Naive thymus-derived CD8-positive, alpha-beta T cell (primary cell): ENCODE results near the gene ANO8. TPM values are rescaled to one million over a fixed set of nuclear protein-coding genes. Genes with fewer than 3 reads are reported as not detected.
A peak's percentile ranks its signal among the peaks of the same experiment; 100 is the strongest.

Experiments used
- ATAC-seq, 2 donors: fragments of 150-1000 bp; cut with Tn5 transposase in 1 of 2; sonication (Bioruptor Pico), chemical (Tn5 transposase) in 1 of 2; 1 replicate in 1 of 2; 2 replicates in 1 of 2; pipeline ENCODE4 v1.10.0; 2021; ENCODE audit warnings: mild to moderate bottlenecking in 2 of 2, moderate library complexity in 2 of 2
- POLR2A ChIA-PET: fragments of 350-600 bp; sonication (Branson Sonifier 250); formaldehyde crosslinking; loops from one replicate; lab custom pipeline; 2021; ENCODE audit warnings: antibody characterized with exemption; lab: Charles Lee
- DNase-seq, 10 donors: peaks; one replicate each; pipeline versions ENCODE4 v3.0.0 to v3.0.0-alpha.2; 2020 to 2022
- H3K27ac Mint-ChIP-seq, 10 donors: one replicate each; pipeline ENCODE4 v1.8.0; 2020 to 2022; ENCODE audit warnings: mild to moderate bottlenecking in 10 of 10, mixed read lengths in 10 of 10, moderate library complexity in 4 of 10, inconsistent platforms in 1 of 10
- H3K27me3 Mint-ChIP-seq, 5 donors: one replicate each; pipeline ENCODE4 v1.8.0; 2021 to 2022; ENCODE audit warnings: mixed read lengths in 5 of 5
- H3K36me3 Mint-ChIP-seq, 3 donors: one replicate each; pipeline ENCODE4 v1.8.0; 2020 to 2022; ENCODE audit warnings: mixed read lengths in 3 of 3, mild to moderate bottlenecking in 2 of 3, inconsistent platforms in 1 of 3
- H3K4me1 Mint-ChIP-seq, 4 donors: one replicate each; pipeline ENCODE4 v1.8.0; 2021 to 2022; ENCODE audit warnings: mixed read lengths in 4 of 4
- H3K4me3 Mint-ChIP-seq, 10 donors: one replicate each; pipeline ENCODE4 v1.8.0; 2020 to 2022; ENCODE audit warnings: mild to moderate bottlenecking in 10 of 10, mixed read lengths in 10 of 10, moderate library complexity in 6 of 10, inconsistent platforms in 1 of 10
- H3K9me3 Mint-ChIP-seq, 9 donors: one replicate each; pipeline ENCODE4 v1.8.0; 2020 to 2022; ENCODE audit warnings: mixed read lengths in 9 of 9, mild to moderate bottlenecking in 3 of 9, inconsistent platforms in 1 of 9, moderate library complexity in 1 of 9
- polyA plus RNA-seq, 3 donors: library from polyadenylated mRNA; unstranded; fragments of 300-500 nt; fragmentation: Illumina TruSeq; gene quantifications; one replicate each; pipeline ENCODE4 v1.2.3, GENCODE V29; 2021
- total RNA-seq, 8 experiments: library from RNA in 2 of 8; stranded (reverse) in 2 of 8; gene quantifications; one replicate each; pipeline ENCODE4 v1.2.3 and lab custom pipeline; 2021 to 2026

Gene ANO8
- total and polyA plus RNA-seq, 5 experiments from 2014 or later, result 0.08 to 18.4 (median 0.29) TPM

DNA sequence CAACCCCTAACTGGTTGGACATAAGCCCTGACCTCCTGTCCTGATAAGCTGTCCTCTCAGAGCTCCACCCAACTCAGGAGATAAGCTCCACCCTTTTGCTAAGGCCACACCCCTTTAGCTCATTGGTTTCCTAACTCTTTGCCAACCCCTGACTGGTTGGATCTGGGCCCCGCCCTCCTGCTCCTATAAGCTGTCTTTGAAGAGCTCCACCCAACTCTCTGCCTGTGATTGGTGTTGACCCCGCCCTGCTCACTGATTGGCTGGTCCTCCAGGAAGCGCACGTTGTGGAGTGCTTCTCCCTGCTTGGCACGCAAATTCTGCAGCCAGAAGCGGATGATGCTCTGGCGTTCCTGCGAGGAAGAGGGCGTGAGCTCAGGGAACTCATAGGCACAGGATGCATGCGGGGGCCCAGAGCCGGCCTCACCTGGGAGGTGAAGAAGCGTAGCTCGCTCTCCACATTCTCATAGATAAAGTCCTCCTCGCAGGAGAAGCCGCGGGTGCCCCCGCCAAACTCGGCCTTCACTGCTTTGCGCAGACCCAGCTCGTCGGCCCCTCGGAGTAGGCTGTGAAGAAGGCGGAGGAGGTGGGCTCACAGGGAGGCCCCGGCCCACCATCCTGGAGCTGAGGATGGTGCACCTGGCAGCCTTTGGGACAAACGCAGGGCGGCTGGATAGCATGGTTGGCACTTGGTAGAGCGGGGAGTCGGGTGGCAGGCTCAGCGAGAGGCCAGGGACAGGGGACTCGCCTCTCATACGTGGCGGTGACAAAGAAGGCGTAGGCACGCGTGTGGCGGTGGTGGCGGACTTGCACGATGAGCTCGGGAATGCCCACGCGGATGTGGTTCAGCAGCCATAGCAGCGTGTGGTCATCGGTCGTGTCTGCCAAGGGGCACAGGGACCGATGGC is 1.7 kb downstream of the ANO8 start:
- Mint-ChIP-seq H3K9me3 (no peaks in the 10 kb centered on the region), H3K36me3 (no peaks in the 10 kb centered on the region), H3K4me3 (peak overlapping the region in 8 of 10 donors; percentile 31 to 70 (median 62)), H3K4me1 (peaks cover 14 to 55% (median 46%) of the 10 kb centered on the region in 4 donors), H3K27me3 (no peaks in the 10 kb centered on the region), H3K27ac (peak overlapping the region in 3 of 10 donors; percentile 3 to 72 (median 6))
- no peak for ATAC-seq
- POLR2A ChIA-PET, result interaction anchor here (0.6 to 4.6 kb wide), 10 partner anchors 8 to 107 kb away, joined by 3 to 36 read pairs (median 4); partner anchors contain the start of genes BABAM1, DDA1, MRPL34 and OCEL1
- DNase-seq, result peak in 4 of 10 donors; percentile 24 to 40 (median 30)

DNA sequence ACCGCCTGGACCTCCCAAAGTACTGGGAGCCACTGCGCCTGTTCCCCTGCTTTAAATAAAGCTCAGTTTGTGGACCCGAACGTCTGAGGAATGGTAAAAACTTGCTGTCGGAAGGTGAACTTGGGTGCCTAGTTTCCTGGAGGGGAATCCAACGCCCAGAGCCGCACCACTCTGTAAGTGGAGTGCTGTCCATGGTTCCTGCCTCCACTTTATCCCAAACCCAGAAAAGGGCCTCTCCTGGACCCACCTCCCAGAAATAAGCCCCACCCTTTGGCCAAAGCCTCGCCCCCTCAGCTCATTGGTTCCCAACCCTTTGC is 2.3 kb downstream of the ANO8 start:
- H3K4me1 Mint-ChIP-seq, result peaks cover 14 to 54% (median 41%) of the 10 kb centered on the region in 4 donors
- ATAC-seq (no peak), DNase-seq (no peak)
- H3K36me3 Mint-ChIP-seq, result no peaks in the 10 kb centered on the region
- peak overlapping the region in 5 of 10 donors; percentile 10 to 70 (median 19) for H3K4me3 Mint-ChIP-seq
- H3K9me3 Mint-ChIP-seq, result no peaks in the 10 kb centered on the region
- no peaks in the 10 kb centered on the region for H3K27me3 Mint-ChIP-seq
- POLR2A ChIA-PET, result interaction anchor here (1.2 to 4.6 kb wide), 3 partner anchors 11 to 27 kb away, joined by 3 to 36 read pairs (median 4); partner anchors contain the start of genes DDA1 and MRPL34
- H3K27ac Mint-ChIP-seq, result peak overlapping the region in 1 of 10 donors; percentile 37

DNA sequence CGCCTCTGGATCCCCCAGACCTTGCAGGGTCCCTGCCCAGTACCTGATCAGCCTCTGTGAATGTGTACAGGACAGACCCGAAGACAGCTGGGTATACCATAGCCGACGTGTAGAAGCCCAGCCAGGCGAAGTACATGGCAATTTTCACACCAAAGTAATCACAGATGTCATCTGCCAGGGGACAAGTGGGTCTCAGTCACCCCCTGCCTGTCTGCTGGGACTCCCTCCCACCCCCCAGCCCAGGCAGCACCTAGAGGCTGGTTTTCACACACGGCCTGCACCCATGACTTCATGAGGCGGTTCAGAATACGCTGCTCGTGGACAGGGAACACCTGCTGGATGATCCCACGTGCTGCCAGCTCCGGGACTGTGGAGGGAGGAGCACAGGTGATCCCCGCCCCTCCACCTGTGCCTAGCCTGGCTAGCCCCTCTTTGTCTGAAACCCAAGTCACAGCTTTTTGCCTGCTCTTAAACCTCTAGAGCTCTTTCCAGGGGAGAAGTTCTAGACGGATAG is 3.6 kb downstream of the ANO8 start:
- POLR2A ChIA-PET, result interaction anchor here (1.3 kb wide), 1 partner anchor 37 kb away, joined by 3 read pairs; no protein-coding TSS in a partner anchor
- Mint-ChIP-seq H3K27me3 (no peaks in the 10 kb centered on the region), H3K36me3 (no peaks in the 10 kb centered on the region), H3K4me3 (peak overlapping the region in 4 of 10 donors; percentile 37 to 78 (median 68)), H3K4me1 (peaks cover 11 to 50% (median 32%) of the 10 kb centered on the region in 4 donors), H3K9me3 (no peaks in the 10 kb centered on the region), H3K27ac (peak overlapping the region in 2 of 10 donors; percentile 22 to 60)
- no peak for ATAC-seq
- no peak for DNase-seq

DNA sequence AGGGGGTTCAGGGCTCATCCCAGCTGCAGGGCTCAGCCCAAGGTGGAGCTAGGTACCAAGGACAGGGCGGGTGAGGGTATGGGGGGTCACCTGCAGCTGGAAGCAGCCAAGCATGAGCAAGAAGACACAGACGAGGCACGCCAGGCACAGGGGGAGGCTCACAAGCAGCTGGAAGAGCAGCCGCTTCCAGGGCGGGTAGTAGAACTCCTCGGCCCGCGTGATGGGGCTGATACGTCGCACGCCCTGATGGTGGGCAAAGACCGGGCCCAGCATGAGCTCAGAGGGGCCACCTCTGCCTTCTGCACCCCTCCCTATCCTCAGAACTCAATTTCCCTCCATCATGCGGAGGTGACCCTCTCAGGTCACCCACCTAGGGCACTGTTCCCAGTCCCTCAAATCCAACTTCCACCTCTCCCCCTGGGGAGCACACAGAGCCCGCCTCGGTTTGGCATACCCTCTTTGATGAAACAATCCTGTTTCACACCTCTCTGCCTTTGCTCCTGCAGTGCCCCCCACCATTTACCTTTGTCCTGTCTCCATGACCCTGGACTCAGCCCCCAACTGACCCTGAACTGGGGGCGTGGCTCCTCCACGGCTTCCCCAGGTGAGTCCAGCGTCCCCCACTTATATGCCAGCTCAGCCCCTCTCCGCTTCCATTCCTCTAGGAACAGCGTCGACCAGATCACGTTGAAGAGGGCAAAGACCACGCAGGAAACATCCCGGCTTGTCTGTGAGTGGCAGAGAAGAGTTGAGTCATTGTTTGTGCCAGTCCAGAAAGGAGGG is 4.2 kb downstream of the ANO8 start:
- Mint-ChIP-seq H3K27ac (peak overlapping the region in 4 of 10 donors; percentile 60 to 74 (median 70)), H3K4me1 (peaks cover 11 to 44% (median 30%) of the 10 kb centered on the region in 4 donors), H3K36me3 (no peaks in the 10 kb centered on the region), H3K27me3 (no peaks in the 10 kb centered on the region), H3K4me3 (peak overlapping the region in 9 of 10 donors; percentile 37 to 81 (median 58)), H3K9me3 (no peaks in the 10 kb centered on the region)
- DNase-seq (no peak), ATAC-seq (no peak)
- POLR2A ChIA-PET, result interaction anchor here (0.7 to 2.3 kb wide), 5 partner anchors 10 to 38 kb away, joined by 3 to 12 read pairs (median 3); partner anchors contain the start of genes ABHD8 and DDA1

DNA sequence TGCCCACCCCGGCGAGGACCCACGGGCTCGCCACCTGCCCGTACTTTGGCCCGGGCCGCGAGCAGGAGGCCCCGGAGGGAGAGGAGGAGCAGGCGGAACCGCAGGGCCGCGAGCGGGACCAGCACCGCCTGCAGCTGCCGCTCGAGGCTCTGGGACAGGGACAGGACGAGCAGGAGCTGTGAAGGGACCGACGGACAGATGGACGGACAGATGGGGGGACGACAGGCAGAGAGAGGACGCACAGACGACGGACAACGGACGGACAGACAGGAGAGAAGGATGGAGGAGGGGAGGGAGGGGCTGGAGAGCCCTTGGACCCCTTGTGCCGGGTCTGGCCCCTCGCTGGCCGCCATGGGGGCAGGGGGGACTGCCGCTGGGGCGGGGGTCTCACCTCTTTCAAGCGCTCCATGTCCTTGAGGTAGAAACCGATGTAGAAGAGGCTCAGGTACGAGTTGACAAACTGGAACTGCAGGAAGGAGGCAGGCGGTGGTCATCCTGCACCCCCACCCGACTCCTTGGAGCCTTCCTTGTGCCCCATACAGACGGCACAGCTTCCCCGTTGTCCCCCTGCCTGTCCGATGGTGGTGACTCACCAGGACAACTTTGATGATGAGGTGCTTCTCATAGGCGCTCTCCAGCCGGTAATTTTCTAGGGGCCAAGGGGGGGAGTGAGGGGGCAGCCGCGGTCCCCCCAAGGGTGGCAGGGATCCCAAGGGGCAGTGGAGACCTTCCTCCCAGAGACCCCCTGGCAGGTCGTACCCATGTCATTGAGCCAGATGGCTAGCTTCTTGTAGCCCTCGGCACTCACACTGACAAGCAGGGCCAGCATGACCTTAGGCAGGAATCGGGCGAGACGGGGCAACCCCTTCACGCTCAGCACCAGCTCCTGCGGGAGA is 5.0 kb downstream of the ANO8 start:
- no peaks in the 10 kb centered on the region for H3K27me3 Mint-ChIP-seq
- peak overlapping the region in 6 of 10 donors; percentile 11 to 66 (median 52) for H3K27ac Mint-ChIP-seq
- H3K36me3 Mint-ChIP-seq, result no peaks in the 10 kb centered on the region
- peaks cover 9 to 37% (median 22%) of the 10 kb centered on the region in 4 donors for H3K4me1 Mint-ChIP-seq
- no peak for ATAC-seq
- POLR2A ChIA-PET, result interaction anchor here (0.7 to 2.9 kb wide), 9 partner anchors 9 to 255 kb away, joined by 3 to 12 read pairs (median 3); partner anchors contain the start of genes ABHD8, DDA1 and HAUS8
- DNase-seq, result no peak
- peak overlapping the region; percentile 50 to 81 (median 68) for H3K4me3 Mint-ChIP-seq
- H3K9me3 Mint-ChIP-seq, result no peaks in the 10 kb centered on the region

DNA sequence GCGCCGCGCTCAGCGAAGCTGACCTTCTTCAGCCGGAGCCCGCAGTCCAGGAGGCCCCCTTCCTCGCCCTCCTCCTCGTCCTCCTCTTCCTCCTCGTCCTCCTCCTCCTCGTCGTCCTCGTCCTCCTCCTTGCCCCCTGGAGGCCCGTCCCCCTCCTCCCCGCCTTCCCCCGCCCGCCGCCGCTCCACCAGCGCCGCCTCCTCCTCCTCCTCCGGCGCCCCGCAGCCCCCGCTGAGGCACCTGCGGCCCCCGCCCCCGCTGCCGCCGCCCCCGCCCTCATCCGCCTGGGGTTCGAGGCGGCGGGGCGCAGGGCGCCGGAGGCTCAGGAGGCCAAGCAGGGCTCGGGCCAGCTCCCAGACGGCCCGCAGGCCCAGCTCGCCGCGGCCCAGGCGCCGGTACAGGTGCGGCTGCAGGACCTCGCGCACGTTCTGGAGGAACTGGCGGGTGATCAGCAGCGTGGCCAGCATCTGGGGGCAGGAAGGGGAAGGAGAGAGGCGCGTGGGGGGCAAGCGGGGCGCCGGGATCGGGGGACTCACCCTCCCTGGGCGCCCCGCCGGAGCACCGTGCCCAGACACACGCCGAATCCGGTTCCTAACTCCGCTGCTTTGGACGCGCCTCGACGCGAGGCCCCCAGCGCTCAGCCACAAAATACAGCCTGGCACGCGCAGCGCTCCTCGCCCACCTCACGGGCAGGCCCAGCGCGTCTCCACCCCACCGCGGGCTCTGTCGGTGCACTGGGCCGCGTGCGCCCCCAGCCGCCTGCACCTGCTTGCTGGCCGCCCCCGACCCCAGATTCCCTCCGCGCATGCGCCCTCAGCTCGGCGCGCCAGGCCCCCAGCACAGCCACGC is 5.9 kb downstream of the ANO8 start:
- H3K27ac Mint-ChIP-seq, result peak overlapping the region in 4 of 10 donors; percentile 27 to 67 (median 51)
- no peaks in the 10 kb centered on the region for H3K9me3 Mint-ChIP-seq
- POLR2A ChIA-PET, result interaction anchor here (0.6 to 3.2 kb wide), 10 partner anchors 19 to 254 kb away, joined by 3 to 19 read pairs (median 4); partner anchors contain the start of genes ABHD8, DDA1, HAUS8 and PGLS

DNA sequence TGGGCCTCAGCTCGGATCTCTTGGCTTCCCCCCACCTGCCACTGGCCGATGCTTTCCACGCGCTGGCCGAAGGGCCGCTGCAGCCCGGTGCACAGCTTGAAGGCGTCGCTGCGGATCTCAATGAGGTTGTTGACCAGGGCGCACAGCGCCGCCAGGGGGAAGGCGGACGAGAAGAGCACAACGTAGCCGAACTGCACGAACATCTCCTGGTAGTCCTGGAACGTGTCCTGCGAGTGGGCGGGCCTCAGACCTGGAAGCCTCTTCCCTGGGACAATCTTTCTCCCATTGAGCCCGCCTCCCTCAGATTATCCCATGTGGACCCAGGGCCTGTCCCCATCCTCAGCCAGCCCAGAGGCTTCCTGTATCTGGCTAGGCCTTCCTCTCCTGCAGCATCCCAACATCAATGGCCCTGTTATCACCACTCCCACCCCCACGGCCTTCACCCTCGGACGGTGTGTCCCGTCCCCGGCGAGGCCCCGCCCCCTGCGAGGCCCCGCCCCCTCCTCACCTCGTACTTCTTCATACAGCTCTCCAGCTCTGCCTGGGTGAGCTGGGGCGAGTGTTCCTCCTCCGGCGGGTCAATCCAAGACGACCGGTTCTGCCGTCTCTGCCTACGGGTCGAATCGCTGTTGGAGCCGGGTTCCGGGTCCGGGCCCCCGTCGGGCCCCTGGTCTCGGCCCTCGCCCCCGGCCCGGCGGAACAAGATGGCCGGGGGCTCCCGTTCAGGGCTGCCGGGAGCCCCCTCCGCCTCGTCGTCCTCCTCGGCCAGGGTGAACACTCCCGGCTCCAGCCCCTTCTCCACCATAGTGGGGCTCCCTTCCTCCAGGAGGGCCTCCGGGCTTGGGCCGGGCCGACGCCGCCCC is 6.8 kb downstream of the ANO8 start:
- no peaks in the 10 kb centered on the region for H3K9me3 Mint-ChIP-seq
- H3K4me3 Mint-ChIP-seq, result peak overlapping the region; percentile 67 to 87 (median 81)
- H3K36me3 Mint-ChIP-seq, result no peaks in the 10 kb centered on the region
- H3K27me3 Mint-ChIP-seq, result no peaks in the 10 kb centered on the region
- DNase-seq (peak in 7 of 10 donors; percentile 40 to 80 (median 51)), ATAC-seq (peak; percentile 64 to 67)
- H3K4me1 Mint-ChIP-seq, result peaks cover 6 to 27% (median 16%) of the 10 kb centered on the region in 4 donors
- peak overlapping the region in 7 of 10 donors; percentile 41 to 93 (median 81) for H3K27ac Mint-ChIP-seq
- POLR2A ChIA-PET, result interaction anchor here (0.6 to 3.2 kb wide), 10 partner anchors 14 to 184 kb away, joined by 3 to 19 read pairs (median 5); partner anchors contain the start of genes ABHD8, DDA1, MRPL34 and PGLS

More for the DNA sequence above, 5.9 kb downstream of the ANO8 start:
- ATAC-seq, result peak; percentile 53 to 59
- peak in 7 of 10 donors; percentile 35 to 72 (median 49) for DNase-seq
- H3K36me3 Mint-ChIP-seq, result no peaks in the 10 kb centered on the region
- peaks cover 6 to 33% (median 16%) of the 10 kb centered on the region in 4 donors for H3K4me1 Mint-ChIP-seq
- H3K4me3 Mint-ChIP-seq, result peak overlapping the region in 9 of 10 donors; percentile 30 to 87 (median 75)
- H3K27me3 Mint-ChIP-seq, result no peaks in the 10 kb centered on the region

DNA sequence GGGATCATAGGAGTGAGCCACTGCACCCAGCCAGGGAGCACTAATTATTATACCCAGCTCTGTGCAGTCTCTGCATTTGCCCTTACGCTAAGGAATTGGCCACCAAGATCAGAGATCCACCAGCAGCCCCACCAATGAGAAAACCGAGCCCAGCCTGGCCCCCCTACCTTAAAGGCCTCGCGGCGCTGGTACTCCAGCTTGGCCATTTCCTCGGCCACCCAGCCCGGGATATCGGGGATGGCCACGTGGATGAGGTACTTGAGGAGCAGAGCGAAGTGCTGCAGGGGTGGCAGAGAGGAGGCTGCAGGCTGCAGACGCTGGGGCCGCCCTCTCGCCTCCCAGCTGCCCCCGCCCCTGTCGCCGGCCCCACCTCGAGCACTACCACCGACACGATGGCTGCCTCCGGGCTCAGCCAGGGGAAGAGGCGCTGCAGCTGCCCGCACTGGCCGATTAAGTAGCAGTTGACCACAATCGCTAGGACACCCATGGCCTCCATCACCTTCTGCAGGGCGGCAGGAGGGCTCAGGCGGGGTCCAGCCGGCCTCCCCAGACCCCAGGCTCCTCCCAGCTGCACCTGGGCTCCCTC is 7.5 kb downstream of the ANO8 start:
- Mint-ChIP-seq H3K4me3 (peak overlapping the region in 8 of 10 donors; percentile 12 to 87 (median 45)), H3K4me1 (peaks cover 7 to 28% (median 19%) of the 10 kb centered on the region in 4 donors), H3K9me3 (no peaks in the 10 kb centered on the region), H3K27ac (peak overlapping the region in 3 of 10 donors; percentile 29 to 73 (median 58)), H3K36me3 (peaks cover 0 to 6% (median 0%) of the 10 kb centered on the region in 3 donors), H3K27me3 (no peaks in the 10 kb centered on the region)
- no peak for ATAC-seq
- POLR2A ChIA-PET, result interaction anchor here (0.6 to 3.2 kb wide), 7 partner anchors 13 to 493 kb away, joined by 3 to 19 read pairs (median 4); partner anchors contain the start of genes DDA1, MRPL34 and PGLS
- DNase-seq, result no peak

DNA sequence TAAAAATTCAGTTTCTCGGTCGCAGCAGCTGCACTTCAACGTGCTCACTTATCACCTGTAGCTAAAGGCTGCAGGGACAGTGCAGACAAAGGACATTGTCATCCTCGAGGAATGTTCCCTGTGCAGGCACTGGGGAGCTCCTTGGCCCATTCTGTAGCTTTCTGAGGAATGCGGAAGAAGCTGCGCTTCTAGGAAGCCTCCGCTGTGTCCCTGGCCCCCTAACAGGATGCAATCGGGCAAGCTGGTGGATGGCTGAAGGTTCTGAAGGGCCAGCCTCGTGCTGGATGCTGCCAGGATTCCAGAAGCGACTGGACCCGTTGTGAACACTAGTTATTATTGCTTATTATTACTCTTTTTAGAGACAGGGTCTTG is 8.1 kb downstream of the ANO8 start:
- Mint-ChIP-seq H3K36me3 (peaks cover 0 to 7% (median 0%) of the 10 kb centered on the region in 3 donors), H3K27ac (peak overlapping the region in 4 of 10 donors; percentile 18 to 73 (median 29)), H3K27me3 (no peaks in the 10 kb centered on the region), H3K4me1 (peaks cover 7 to 30% (median 19%) of the 10 kb centered on the region in 4 donors), H3K9me3 (no peaks in the 10 kb centered on the region), H3K4me3 (peak overlapping the region in 6 of 10 donors; percentile 33 to 57 (median 45))
- DNase-seq (no peak), ATAC-seq (no peak)
- POLR2A ChIA-PET, result interaction anchor here (0.6 to 3.2 kb wide), 5 partner anchors 13 to 493 kb away, joined by 3 to 19 read pairs (median 4); partner anchors contain the start of genes DDA1 and MRPL34
